Glomerular visceral epithelial cell (primary cell): ENCODE measurements around the gene MYL12B.
"Not testable (repeated sequence)": the region's sequence is repeated elsewhere in the genome, so short reads cannot be mapped to it uniquely, and the experiment has no call there.

Source experiments
- DNase-seq: peaks from one replicate; pipeline ENCODE4 v3.0.0-alpha.2; 2016; ENCODE audit errors: extremely low spot score

Gene MYL12B

GRCh38 chr18:3262234-3263131 is 550 bp downstream of the MYL12B start:
- peak; percentile 46 for DNase-seq

GRCh38 chr18:3263132-3263700 is 1.3 kb downstream of the MYL12B start:
- DNase-seq: no peak

- no peak for DNase-seq
These were observed 2.4 kb downstream of the MYL12B start for GRCh38 chr18:3264362-3264761.

- DNase-seq: no peak
These were observed 3.7 kb downstream of the MYL12B start for GRCh38 chr18:3265564-3266033.

- no peak for DNase-seq
These were observed 4.2 kb downstream of the MYL12B start for GRCh38 chr18:3266062-3266608.

GRCh38 chr18:3268306-3268705 is 6.4 kb downstream of the MYL12B start:
- no peak for DNase-seq

- DNase-seq: no peak
These were observed 7.4 kb downstream of the MYL12B start for GRCh38 chr18:3269241-3269913.

- DNase-seq: no peak
These were observed 8.0 kb downstream of the MYL12B start for GRCh38 chr18:3269914-3270299.

- no peak for DNase-seq
These were observed 11.1 kb downstream of the MYL12B start for GRCh38 chr18:3273042-3273441.

GRCh38 chr18:3277643-3278213 is 15.8 kb downstream of the MYL12B start:
- DNase-seq: not testable (repeated sequence)

GRCh38 chr18:3279201-3280185 is 17.6 kb downstream of the MYL12B start:
- DNase-seq: no peak

- peak; percentile 80 for DNase-seq
These were observed 19.8 kb downstream of the MYL12B start for GRCh38 chr18:3281456-3282400.

- no peak for DNase-seq
These were observed 21.4 kb downstream of the MYL12B start for GRCh38 chr18:3283253-3283863.

- no peak for DNase-seq
These were observed 22.0 kb downstream of the MYL12B start for GRCh38 chr18:3283908-3284307.

- DNase-seq: no peak
These were observed 22.6 kb downstream of the MYL12B start for GRCh38 chr18:3284501-3284900.

GRCh38 chr18:3286159-3286558 is 24.2 kb downstream of the MYL12B start:
- DNase-seq: no peak

GRCh38 chr18:3293196-3293951 is 31.4 kb downstream of the MYL12B start:
- DNase-seq: no peak

GRCh38 chr18:3294435-3295080 is 32.6 kb downstream of the MYL12B start:
- peak; percentile 57 for DNase-seq
